GM19372 (cell line): ENCODE measurements around the gene ABLIM1.
"Not testable (repeated sequence)": the region's sequence is repeated elsewhere in the genome, so short reads cannot be mapped to it uniquely, and the experiment has no call there.

ENCODE experiments used
- ATAC-seq: cut with Tn5 transposase; IDR thresholded peaks from one replicate; pipeline ENCODE4 v1.9.1; 2021; ENCODE audit warnings: mild to moderate bottlenecking, low read depth, moderate library complexity; ENCODE audit not compliant: unreplicated experiment

Gene ABLIM1

DNA sequence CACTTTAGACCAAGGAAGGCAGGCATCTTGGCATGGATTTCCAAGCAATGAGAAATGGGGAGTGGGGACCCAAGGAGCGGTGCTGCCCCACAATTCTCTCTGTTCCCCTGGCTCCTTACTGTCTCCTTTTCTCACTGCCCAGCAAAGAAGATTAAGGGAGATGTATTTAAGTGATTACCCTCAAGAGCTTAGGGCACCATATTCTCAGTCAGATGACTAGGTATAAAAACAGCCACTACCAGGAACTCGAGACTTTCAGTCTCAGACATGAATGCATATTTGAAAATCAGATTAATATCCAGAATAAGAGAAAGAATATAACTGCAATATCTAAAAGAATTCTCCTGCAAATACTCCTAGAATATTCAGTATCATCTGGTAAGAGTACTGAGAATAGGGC, at the start of gene ABLIM1:
TSS of gene ABLIM1 (minus strand) at position 101 of the 400 bp plus-strand sequence. CDS start at position 26, 75 bp downstream.
- ATAC-seq, result no peak

DNA sequence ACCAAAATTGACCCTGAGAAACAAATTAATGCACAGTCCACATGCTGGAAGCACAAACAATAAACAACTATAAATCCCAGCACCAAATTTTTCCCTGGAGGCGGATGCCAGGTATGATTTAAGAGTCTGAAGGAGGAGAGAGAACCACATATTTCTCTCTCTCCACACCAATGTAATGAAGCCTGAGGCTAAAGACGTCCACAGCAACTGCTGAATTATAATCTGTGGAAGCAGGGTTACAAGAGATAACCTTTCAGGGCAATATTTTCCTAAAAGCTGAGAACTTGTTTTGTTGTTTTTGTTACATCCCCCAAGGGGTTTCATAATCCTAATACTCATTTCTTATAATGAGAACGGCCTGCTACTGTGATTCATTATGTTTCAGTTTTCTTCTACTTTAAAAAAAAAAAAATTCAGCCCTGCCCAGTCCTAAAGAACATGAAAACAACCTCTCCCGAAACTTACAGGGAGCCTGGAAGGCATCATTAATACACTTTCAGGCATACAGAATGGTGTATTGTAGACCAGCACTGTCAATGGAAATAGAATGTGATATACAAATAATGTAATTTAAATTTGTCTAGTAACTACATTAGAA, 48.5 kb upstream of the ABLIM1 start:
- ATAC-seq, result no peak

DNA sequence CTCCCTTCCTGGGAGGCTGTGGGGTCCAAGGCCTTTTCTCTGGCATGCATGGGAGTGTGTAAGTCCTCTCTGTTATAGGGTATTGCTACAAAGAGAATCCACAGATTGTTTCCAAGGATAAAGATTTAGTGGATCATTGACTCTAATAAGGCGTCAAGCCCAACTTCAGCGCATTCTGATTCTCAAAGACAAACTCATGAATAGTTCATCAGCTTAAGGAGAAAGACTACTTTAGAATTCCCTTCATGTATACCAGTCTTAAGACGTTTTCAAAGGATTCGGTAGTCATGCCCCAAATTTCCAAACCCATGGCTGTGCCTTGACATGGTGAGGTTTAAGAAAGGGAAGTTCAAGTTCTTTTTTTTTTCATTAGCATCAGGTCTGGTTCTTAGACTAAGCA, 46.6 kb upstream of the ABLIM1 start:
- ATAC-seq, result no peak

DNA sequence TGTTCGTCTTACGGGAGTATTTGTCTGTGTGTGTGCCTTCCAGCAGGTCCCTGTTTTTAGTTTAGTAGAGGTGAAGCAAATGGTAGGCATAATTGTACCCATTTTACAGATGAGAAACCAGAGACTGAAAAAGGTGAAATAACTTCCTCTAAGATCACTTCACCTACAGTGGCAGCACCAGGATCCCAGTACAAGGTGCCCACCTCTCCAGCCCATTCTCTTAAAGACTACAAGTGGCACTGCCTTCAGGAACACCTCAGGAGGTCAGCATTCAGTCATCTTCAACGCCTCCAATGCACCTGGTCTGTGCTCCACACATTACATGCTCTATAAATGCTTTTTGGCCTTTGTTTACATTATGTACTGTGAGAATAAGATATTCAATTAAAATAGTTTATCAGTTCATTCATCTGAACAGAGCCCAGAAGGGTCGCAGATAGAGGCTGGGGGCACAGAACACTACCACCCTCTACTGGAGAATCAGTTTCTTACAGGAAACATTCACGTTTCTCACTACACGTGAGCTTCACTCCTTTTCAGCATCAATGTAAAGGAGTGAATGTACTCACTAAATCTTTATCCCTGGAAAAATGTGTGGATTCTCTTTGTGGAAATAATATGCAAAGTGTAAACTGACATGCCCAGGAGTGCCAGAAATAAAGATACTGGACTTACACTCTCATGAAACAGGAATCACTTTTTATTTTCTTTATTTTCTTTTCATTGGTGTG, 45.5 kb upstream of the ABLIM1 start:
- ATAC-seq, result no peak

DNA sequence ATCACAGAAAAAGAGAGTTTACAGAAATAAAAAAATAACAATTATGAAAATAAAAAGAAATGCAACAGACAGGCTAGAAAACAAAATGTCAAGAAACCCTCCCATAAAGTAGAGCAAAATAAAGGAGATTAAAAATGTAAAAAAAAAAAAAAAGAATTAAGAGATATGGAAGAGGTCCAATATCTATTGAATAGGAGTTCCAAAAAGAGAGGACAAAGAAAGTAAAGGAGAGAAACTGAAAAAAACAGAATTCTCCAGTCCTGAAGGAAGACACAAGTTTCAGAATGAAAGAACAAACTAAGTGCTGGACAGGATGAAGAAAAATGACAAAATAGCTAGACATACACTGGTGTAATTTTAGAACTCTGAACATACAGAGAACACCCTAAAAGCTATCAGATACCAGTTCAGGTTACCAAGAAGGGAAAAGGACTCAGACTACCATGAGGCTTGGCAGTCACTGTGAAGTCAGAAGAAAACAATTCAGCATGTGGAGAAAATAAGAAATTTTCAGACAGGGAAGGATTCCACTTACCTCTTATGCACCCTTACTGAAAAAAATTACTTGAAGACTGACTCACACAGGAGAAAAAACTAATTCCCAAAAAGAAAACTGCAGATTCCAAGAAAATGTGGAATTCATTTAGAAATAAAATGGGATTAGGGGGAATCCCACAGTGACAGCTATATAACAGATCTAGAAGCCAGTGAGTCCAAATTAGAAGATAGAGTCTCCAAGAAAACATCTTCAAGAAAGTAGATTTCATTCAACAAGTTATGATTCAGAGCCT, 40.4 kb upstream of the ABLIM1 start:
- ATAC-seq, result no peak

DNA sequence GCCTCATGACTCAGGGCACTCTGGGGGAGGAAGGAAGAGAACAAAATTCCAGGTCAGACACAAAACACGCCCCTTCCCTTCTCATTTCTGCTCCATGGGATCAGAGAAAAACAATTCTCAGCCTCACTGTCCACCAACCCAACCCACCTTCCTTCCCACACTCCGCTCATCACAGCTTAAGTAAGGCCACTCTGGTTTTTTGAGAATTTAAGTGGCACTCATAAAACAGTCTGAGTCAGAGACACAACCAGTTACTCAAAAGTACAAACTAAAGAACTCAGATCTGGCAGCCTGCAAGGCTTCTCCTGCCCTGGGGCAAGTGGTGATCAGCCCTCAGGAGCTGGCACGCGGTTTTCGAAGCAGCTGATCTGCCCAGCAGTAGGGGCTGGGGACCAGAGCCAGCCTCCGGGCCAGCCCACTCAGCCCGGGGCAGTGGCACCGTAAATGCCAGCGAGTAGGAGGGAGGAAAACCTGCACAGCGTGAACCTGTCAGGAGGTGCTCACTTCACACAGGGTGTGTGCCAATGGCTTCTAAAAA, 39.1 kb upstream of the ABLIM1 start:
- no peak for ATAC-seq

DNA sequence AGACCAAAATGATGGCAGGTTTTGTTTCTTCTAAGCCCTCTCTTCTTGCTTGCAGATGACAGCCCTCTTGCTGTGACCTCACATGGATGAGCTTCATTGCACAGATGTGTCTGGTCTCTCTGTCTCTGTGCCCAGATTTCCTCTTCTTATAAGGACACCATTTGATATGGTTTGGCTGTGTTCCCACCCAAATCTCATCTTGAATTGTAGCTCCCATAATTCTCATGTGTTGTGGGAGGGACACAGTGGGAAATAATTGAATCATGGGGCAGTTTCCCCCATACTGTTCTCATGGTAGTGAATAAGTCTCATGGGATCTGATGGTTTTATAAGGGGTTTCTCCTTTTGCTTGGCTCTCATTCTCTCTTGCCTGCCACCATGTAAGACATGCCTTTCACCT, 38.2 kb upstream of the ABLIM1 start:
- ATAC-seq, result not testable (repeated sequence)

DNA sequence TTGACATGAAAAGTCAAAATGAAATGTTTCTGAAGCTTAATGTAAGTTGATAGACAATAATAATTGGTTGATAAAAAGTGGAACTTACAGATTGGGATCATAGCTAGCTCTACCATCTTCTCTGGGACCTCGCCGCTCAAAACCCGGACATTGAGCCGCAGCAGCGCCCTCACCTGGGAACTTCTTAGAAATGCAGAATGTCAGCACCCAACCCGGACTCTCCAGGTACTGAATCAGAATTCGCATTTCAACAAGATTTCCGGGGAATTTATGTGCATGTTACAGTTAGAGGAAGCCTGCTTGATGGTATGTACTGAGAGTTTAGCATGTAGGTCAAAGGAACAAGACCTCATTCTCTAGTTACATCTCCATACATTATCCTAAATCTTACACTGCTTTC, 36.7 kb upstream of the ABLIM1 start:
- no peak for ATAC-seq

DNA sequence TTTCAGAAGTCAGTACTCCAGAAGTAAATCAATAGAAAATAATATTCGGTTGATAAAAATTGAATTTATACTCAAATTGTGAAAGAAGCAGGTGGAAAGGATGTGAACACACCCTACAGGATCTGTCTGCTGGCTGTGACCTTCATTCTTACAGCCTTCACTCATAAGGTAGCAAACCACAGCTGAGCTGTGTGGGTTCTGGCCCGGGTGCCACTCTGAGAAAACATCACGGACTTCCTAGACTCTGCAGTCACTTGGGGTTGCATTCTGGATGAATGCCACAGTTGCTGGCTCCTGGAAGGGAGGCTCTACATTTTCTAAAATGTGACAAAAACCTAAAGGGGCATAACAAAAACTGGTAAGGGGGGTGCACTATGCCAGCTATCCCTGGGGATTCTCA, 36.0 kb upstream of the ABLIM1 start:
- no peak for ATAC-seq

DNA sequence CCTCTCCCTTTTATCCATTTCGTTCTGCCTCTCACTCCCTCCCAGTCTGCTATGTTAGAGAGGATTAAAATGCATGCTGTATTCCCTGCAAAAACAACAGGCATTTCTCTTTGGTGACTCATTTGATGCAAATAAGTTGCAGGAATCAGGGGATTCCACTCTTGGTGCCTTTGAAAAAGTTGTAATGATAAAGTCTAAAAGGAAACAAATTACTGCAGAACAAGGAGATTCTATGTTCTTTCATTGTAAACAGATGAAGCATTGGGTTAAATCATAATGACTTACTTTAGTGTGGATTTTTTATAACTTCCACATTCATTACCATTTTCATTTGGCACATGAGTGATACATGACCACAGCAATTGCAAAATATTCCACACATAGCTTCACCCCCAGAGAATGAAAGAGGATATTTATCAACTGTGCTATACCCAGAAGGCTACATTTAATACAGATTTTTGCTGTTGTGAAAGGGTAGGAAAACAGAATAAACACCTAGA, 33.4 kb upstream of the ABLIM1 start:
- no peak for ATAC-seq

DNA sequence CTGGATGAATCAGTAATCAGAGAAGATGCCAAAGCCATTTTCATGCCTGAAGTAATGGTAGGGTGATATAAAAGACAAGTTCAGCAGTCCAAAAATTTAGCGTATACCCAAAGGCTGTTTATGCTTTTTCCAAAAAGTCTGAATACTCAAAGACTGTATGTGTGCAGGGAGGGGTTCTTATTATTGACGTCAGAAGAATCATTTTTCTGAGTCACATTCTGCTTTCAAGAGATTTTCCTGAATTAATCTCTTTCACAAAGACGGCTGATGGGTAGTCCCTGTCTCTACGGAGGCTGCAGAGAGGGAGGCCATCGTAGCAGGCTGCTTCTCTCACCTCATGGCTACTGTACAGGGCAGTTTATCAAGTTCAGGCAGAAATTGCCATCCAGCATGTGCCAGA, 30.7 kb upstream of the ABLIM1 start:
- ATAC-seq, result no peak

DNA sequence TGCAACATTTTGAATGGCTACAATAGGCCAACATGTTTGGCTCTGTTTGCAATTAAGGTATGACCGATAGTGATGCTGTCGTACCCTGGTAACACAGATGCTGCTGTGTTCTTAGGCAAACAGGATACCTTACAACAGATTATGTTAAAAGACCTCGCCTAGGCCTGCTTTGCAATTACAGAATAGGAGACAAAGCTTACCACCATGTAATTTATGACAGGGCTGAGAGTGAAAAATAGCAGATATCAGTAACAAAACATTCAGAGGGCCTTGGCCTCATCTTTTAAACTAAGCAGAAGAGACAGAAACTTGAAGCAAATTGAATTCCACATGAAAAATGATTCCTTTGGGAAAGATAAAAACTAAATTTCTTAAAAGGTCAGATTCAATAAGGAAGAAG, 29.4 kb upstream of the ABLIM1 start:
- ATAC-seq, result no peak

DNA sequence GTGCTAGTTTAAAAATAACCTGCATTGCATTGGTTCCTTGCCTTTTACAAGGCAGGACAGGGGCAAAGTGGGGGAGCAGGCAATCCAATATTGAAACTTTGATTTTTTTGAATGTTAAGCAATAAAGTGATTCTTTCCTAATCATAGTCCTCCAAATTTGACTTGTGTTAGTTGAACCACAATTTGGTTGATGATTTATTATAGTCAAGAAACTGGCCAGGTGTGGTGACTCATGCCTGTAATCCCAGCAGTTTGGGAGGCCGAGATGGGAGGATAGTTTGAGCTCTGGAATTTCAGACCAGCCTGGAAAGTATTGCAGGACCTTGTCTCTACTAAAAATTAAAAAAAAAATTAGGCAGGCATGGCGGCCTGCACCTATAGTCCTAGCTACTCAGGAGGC, 27.9 kb upstream of the ABLIM1 start:
- ATAC-seq, result no peak

DNA sequence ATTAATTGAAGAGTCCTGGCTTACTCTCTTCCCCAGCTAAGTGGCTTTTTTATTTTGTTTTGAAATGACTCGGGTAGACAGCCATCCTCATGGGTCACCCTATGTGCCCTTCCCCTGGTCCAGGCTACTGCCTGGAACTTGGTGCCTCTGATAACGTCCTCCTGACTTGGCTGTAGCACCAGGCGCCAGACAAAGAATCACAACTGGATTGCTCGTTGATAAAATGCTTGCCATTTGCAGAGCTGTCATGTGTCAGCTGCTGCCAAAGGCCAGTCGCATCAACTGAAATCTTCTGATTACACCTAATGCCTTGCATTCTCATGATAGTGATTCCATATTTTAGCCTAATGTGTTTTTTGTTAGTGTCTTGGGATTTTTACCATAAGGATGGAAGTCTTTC, 27.4 kb upstream of the ABLIM1 start:
- ATAC-seq, result no peak

DNA sequence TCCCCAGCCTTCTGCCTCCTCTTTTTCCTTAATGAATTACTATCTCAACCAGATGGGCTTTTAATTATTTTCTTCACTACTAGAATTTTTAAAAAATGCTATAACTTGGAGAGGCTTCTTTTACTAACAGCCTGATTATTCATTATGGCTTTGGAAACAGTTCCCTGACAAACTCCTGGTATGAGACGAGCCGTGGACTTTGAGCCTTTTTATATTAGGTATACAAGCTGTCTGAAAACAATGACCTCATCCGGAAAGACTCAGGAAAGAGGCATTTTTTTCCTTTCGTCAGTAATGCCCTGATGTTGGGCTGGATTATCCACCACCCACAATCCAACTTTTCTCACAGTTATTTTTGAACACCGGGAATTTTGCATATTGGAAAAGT, 26.7 kb upstream of the ABLIM1 start:
- no peak for ATAC-seq

DNA sequence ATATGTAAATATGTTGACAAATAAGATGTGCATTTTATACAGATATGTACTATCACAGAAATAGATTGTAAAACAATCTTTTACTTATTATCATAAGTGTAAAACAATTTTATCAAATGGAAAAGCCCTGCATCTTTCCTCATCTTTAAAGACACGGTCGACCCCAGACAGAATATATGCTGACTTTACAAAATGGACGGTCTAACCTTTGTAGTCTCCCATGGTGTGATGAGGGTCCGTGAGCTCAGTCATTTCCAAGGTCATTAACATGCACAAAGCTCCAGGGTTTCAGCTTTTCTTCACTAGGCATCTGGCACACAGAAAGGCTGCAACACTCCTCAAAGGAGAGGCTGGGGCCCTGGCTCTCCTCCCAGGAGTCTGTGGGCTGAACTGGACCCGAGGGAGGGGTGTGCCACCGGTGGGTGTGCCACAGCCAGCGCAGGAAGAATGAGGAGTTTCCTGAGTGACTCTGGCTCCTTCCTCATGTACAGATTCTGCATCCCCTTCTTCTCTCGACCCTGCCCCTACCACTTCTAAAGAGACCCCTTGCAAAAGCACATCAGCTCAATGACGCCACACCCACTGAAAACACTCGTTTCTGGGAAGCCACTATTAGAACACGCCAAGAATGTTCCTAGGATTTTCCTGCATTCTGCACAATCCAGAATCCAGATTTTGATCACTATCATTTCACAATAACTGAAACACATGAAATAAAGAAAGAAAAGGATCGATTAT, 26.2 kb upstream of the ABLIM1 start:
- no peak for ATAC-seq

DNA sequence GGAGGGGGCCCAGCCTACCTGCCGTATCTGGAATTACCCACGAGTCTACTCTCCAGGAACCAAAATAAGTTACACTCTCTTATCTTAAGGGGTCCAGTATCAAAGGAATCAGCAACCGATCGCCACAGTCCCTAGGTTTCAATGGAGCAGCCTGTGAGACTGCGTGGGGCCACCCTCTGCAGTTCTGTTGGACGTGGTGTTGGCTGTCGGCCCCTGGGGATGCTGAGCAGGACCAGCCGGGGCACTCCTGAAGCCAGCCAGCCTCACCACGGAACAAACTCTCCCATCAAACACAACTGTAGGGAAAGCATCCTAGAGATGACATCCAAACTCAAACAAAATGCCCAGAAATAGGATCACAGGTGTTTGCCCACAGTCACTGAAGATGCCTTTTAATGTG, 25.5 kb upstream of the ABLIM1 start:
- ATAC-seq, result no peak

DNA sequence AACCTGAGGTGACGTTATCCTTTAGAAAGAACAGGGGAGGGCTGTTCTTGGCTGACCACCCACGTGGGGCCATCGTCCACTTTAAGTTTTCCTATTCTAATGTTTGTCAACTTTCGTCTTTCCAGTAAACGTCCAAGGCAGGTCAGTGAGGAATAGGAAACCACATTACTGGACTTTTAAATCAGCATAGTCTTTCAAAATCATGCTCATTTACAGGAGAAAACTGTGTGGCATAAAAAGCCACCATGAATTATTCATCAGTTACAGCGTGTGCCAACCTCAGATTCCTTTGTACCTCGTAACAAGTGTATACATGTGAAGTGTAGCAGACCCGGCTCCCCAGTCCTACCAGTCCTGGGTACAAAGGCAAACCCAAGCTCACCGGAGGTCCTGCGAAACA, 25.1 kb upstream of the ABLIM1 start:
- ATAC-seq, result no peak

DNA sequence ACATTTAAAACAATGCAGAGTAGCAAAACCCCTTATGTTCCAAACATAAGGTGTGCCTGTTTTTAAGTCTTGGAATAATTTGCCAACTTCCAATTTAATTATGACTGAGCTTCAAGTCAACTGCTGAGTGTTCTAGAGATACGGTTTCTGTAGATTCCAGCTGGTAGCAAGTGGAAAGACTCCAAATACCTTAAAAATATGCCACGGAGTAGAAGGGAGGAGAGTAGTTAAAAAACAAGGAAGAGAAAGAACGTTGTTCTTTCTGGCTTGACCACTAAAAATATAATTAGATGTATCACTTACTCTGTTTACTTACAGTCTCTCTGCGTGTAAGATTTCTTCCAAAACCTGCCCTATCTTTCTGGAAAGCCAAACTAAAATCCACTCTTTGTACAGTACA, 24.5 kb upstream of the ABLIM1 start:
- ATAC-seq, result no peak

DNA sequence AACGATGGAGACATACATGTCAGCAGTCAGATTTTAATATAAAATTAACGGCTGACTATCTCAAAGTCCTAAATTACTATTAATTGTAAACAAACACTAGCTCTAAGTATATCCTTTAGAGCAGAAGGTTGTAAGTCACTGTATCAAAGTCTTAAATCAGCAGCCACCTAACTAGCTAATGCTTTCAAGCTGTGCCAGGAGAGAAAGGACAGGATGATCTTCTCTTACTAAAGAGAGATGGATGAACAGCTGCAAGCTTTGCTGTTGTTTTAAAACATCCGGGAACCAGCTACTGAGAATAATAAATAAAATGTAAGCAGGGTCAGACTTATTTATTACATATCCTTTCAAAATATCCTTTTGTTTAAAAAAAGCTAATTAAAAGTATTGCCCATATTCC, 24.0 kb upstream of the ABLIM1 start:
- ATAC-seq, result no peak

DNA sequence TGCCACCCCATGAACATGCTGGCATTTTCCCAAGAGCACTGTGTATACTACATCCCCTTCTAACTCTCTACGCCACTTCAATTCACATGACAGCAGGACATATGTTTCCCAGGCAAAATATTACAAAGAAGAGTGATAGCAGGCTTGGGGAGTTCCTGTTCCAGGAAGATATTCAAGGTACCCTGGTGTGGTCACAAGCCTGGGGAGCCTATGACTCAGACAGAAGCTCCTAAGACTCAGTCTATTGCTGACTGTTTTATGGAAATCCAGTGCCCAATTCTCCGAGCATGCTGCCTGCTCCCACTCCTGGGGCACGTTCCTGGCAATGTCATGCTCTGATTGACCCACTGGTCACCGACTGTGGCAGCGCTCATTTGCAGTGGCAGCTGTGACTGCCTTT, 23.5 kb upstream of the ABLIM1 start:
- no peak for ATAC-seq
